Colonic mucosa (tissue), 4 donors: Measurements from ENCODE around the gene AFMID. TPM values are rescaled to one million over a fixed set of nuclear protein-coding genes. Genes with fewer than 3 reads are reported as not detected.
"Not testable (repeated sequence)": the region's sequence is repeated elsewhere in the genome, so short reads cannot be mapped to it uniquely, and the experiment has no call there.

ENCODE experiments used
- DNase-seq: peaks from one replicate; pipeline ENCODE4 v3.0.0-alpha.2; 2020
- H3K27ac ChIP-seq: fragments of 200-600 bp; one replicate; pipeline ENCODE4 v1.8.0; 2021
- H3K27me3 ChIP-seq: fragments of 200-600 bp; one replicate; pipeline ENCODE4 v1.8.0; 2021
- H3K36me3 ChIP-seq: fragments of 200-600 bp; one replicate; pipeline ENCODE4 v1.8.0; 2021
- H3K4me1 ChIP-seq: fragments of 200-600 bp; one replicate; pipeline ENCODE4 v1.8.0; 2021; ENCODE audit warnings: mild to moderate bottlenecking
- H3K4me3 ChIP-seq: fragments of 200-600 bp; one replicate; pipeline ENCODE4 v1.8.0; 2021
- H3K9ac ChIP-seq, 2 donors: one replicate each; pipeline ENCODE4 v1.7.0; 2013; ENCODE audit warnings: control low read depth in 2 of 2, low read depth in 2 of 2, low read length in 2 of 2
- H3K9me3 ChIP-seq: fragments of 200-600 bp; one replicate; pipeline ENCODE4 v1.8.0; 2021
- intact Hi-C: fragments of 100-400 bp; cut with DNase I; formaldehyde crosslinking; loops from one replicate; pipeline ENCODE4 v1.14.1; 2022
- total RNA-seq, 2 donors: library from RNA; stranded (reverse); fragmentation: NEBNext Ultra II Directional in 1 of 2; extraction: Animal tissue kit (Norgen Biotek cat#: 25700) in 1 of 2; gene quantifications; one replicate each; pipeline ENCODE4 v1.2.1, GENCODE V29; 2021
- TF ChIP-seq, protein P1 (sequence below): fragments of 200-600 bp; IDR thresholded peaks from one replicate; pipeline ENCODE4 v1.8.0; 2022; ENCODE audit warnings: antibody characterized with exemption, mild to moderate bottlenecking
- donor health status: healthy.
- donor health status: DM: no; HTN: no; CAD: no.
- donor health status: DM: no; HTN: no; CAD: no.

AFMID gene
- total RNA-seq, 2 donors from 2014 or later: 30.6 to 33.3 TPM

DNA sequence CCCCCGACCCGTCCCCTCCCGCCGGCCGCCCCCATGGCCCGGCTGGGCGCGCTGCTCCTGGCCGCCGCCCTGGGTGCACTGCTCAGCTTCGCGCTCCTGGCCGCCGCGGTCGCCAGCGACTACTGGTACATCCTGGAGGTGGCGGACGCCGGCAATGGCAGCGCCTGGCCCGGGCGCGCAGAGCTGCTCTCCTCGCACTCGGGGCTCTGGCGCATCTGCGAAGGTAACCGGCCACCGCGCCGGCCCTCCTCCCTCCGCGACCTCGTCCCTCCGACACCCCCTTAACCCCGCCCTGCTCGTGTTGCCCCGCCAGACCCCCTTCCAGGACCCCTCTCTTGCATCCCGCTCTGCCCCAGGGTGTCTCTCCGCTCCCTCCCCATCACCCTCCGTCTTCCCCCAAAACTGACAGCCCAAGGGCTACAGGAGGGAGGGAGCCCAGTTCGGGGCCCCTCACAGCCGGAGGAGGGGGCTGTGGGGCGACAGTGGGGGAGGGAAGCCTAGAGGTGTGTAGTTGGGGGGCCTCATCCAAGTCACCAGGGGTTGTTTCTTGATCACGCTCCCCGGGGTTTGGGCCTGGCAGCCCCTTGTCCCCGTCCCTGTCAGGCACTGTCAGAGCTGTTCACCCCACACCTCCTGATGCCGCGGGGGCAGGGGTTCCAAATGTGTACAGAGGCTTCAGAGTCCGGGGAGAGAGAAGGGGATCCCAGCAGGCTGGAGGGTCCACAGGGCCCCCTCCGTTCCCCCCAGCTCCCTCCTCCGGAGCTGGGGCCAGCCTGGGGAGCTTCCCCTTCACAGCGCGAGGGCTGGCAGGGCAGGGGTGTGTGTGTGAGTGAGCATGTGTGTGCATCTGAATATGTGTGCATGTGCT, 45.1 kb downstream of the AFMID start:
- intact Hi-C loops: no loop called here
- Histone ChIP-seq H3K27ac (no peak overlapping the region), H3K4me3 (no peak overlapping the region), H3K9me3 (no peaks in the 10 kb centered on the region), H3K9ac (no peak overlapping the region), H3K4me1 (no peaks in the 10 kb centered on the region), H3K27me3 (peaks cover 26% of the 10 kb centered on the region), H3K36me3 (no peaks in the 10 kb centered on the region)
- TF ChIP-seq, protein P1, sequence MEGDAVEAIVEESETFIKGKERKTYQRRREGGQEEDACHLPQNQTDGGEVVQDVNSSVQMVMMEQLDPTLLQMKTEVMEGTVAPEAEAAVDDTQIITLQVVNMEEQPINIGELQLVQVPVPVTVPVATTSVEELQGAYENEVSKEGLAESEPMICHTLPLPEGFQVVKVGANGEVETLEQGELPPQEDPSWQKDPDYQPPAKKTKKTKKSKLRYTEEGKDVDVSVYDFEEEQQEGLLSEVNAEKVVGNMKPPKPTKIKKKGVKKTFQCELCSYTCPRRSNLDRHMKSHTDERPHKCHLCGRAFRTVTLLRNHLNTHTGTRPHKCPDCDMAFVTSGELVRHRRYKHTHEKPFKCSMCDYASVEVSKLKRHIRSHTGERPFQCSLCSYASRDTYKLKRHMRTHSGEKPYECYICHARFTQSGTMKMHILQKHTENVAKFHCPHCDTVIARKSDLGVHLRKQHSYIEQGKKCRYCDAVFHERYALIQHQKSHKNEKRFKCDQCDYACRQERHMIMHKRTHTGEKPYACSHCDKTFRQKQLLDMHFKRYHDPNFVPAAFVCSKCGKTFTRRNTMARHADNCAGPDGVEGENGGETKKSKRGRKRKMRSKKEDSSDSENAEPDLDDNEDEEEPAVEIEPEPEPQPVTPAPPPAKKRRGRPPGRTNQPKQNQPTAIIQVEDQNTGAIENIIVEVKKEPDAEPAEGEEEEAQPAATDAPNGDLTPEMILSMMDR: no peak
- DNase-seq: no peak

DNA sequence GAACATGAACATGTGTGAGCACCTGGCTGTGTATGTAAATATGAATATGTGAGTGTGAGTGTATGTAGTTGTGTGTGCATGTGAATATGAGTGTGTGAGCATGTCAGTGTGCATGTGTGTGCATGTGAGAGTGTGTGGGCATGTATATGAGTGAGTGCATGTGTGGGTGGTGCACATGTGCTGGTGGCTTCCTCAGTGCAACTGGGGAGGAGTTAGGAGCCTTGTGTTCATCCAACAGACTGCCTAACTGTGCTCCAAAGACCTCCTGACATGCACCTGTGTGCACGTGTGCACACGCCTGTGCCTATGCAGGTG, 45.7 kb downstream of the AFMID start:
- H3K4me3 ChIP-seq: no peak overlapping the region
- no peak for DNase-seq
- no peaks in the 10 kb centered on the region for H3K9me3 ChIP-seq
- H3K36me3 ChIP-seq: no peaks in the 10 kb centered on the region
- H3K27me3 ChIP-seq: peaks cover 26% of the 10 kb centered on the region
- intact Hi-C loops: no loop called here
- H3K9ac ChIP-seq: no peak overlapping the region
- TF ChIP-seq, protein P1: no peak
- H3K27ac ChIP-seq: no peak overlapping the region
- no peaks in the 10 kb centered on the region for H3K4me1 ChIP-seq

- peaks cover 26% of the 10 kb centered on the region for H3K27me3 ChIP-seq
- DNase-seq: no peak
These were observed 46.5 kb downstream of the AFMID start for GRCh38 chr17:78233678-78234077.

GRCh38 chr17:78234261-78234865, 47.2 kb downstream of the AFMID start:
- TF ChIP-seq, protein P1: no peak
- Histone ChIP-seq H3K36me3 (no peaks in the 10 kb centered on the region), H3K9me3 (no peaks in the 10 kb centered on the region), H3K27ac (no peak overlapping the region), H3K9ac (no peak overlapping the region), H3K4me3 (no peak overlapping the region), H3K4me1 (no peaks in the 10 kb centered on the region), H3K27me3 (peaks cover 26% of the 10 kb centered on the region)
- DNase-seq: no peak
- intact Hi-C loops: no loop called here

More at GRCh38 chr17:78233678-78234077, 46.5 kb downstream of the AFMID start:
- H3K27ac ChIP-seq: no peak overlapping the region
- no peaks in the 10 kb centered on the region for H3K36me3 ChIP-seq
- no peak overlapping the region for H3K4me3 ChIP-seq
- TF ChIP-seq, protein P1: no peak
- no peaks in the 10 kb centered on the region for H3K9me3 ChIP-seq
- intact Hi-C loops: no loop called here
- no peaks in the 10 kb centered on the region for H3K4me1 ChIP-seq
- no peak overlapping the region for H3K9ac ChIP-seq

DNA sequence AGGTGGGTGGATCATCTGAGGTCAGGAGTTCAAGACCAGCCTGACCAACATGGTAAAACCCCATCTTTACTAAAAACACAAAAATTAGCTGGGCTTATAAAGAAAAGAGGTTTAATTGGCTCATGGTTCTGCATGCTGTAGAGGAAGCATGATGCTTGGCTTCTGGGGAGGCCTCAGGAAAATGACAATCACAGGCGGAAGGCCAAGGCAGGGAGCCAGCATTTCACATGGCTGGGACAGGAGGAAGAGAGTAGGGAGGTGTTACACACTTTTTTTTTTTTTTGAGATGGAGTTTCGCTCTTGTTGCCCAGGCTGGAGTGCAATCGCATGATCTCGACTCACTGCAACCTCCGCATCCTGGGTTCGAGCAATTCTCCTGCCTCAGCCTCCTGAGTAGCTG, 47.9 kb downstream of the AFMID start:
- H3K27me3 ChIP-seq: peaks cover 26% of the 10 kb centered on the region
- DNase-seq, H3K9me3 ChIP-seq, H3K4me1 ChIP-seq, H3K27ac ChIP-seq, H3K9ac ChIP-seq, H3K36me3 ChIP-seq, intact Hi-C loops, H3K4me3 ChIP-seq: not testable (repeated sequence)

DNA sequence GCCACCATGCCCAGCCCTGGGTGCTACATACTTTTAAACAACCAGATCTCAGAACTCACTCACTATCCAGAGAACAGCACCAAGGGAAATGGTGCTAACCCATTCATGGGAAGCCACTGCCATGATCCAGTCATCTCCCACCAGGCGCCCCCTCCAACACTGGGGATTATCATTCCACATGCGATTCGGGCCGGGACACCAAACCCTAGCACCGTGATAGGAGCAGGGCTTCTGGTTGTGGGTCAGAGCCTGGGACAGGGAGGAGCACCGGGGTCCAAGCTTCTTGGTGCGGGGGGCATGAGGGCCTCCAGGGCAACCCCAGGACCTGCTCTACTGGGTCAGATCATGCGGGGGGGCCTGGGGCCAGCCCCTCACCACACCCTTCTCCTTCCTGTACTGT, 48.7 kb downstream of the AFMID start:
- Histone ChIP-seq H3K4me3 (no peak overlapping the region), H3K27me3 (peaks cover 21% of the 10 kb centered on the region), H3K4me1 (no peaks in the 10 kb centered on the region), H3K27ac (no peak overlapping the region), H3K9me3 (no peaks in the 10 kb centered on the region), H3K36me3 (no peaks in the 10 kb centered on the region), H3K9ac (no peak overlapping the region)
- intact Hi-C loops: no loop called here
- no peak for DNase-seq
- TF ChIP-seq, protein P1: no peak
